ENCODE results near the gene AHRR. TPM values are rescaled to one million over a fixed set of nuclear protein-coding genes. Genes with fewer than 3 reads are reported as not detected.
"Not testable (repeated sequence)": the region's sequence is repeated elsewhere in the genome, so short reads cannot be mapped to it uniquely, and the experiment has no call there.

Gene AHRR
- total RNA-seq, 2 donors from 2014 or later = 1.9 to 2.1 TPM

GRCh38 chr5:410911-411517 is 89.5 kb downstream of the AHRR start:
- H3K4me3 ChIP-seq = no peak overlapping the region
- TF ChIP-seq CTCF (IDR thresholded peaks at IDR 0.05) = no peak
- intact Hi-C loops (cut with DNase I) = no loop called here
- no peak overlapping the region for H3K9ac ChIP-seq (ENCODE audit: low read depth in 2 of 2, low read length in 2 of 2)
- DNase-seq = no peak
- H3K27me3 ChIP-seq = no peaks in the 10 kb centered on the region
- H3K36me3 ChIP-seq = no peaks in the 10 kb centered on the region
- H3K9me3 ChIP-seq = no peaks in the 10 kb centered on the region
- peaks cover 4% of the 10 kb centered on the region for H3K4me1 ChIP-seq
- H3K27ac ChIP-seq = no peak overlapping the region

- Histone ChIP-seq H3K4me1 (peaks cover 4% of the 10 kb centered on the region), H3K9me3 (no peaks in the 10 kb centered on the region), H3K36me3 (no peaks in the 10 kb centered on the region), H3K27ac (no peak overlapping the region), H3K9ac (ENCODE audit: low read depth in 2 of 2, low read length in 2 of 2) (no peak overlapping the region), H3K27me3 (no peaks in the 10 kb centered on the region), H3K4me3 (no peak overlapping the region)
- intact Hi-C loops (cut with DNase I) = no loop called here
- DNase-seq = no peak
- TF ChIP-seq CTCF (IDR thresholded peaks at IDR 0.05) = no peak
Measured at GRCh38 chr5:411728-412127, 90.2 kb downstream of the AHRR start.

GRCh38 chr5:414991-415927 is 93.7 kb downstream of the AHRR start:
- DNase-seq; H3K9me3 ChIP-seq; H3K4me3 ChIP-seq; H3K27me3 ChIP-seq; H3K36me3 ChIP-seq; intact Hi-C loops (cut with DNase I); H3K9ac ChIP-seq (ENCODE audit: low read depth in 2 of 2, low read length in 2 of 2); H3K4me1 ChIP-seq: not testable (repeated sequence)
- H3K27ac ChIP-seq = peak overlapping the region; percentile 50

- Histone ChIP-seq H3K36me3 (no peaks in the 10 kb centered on the region), H3K9me3 (no peaks in the 10 kb centered on the region), H3K4me1 (peaks cover 4% of the 10 kb centered on the region), H3K9ac (ENCODE audit: low read depth in 2 of 2, low read length in 2 of 2) (no peak overlapping the region), H3K4me3 (no peak overlapping the region), H3K27me3 (no peaks in the 10 kb centered on the region), H3K27ac (no peak overlapping the region)
- no peak for TF ChIP-seq CTCF (IDR thresholded peaks at IDR 0.05)
- intact Hi-C loops (cut with DNase I) = no loop called here
- DNase-seq = no peak
Measured at GRCh38 chr5:415928-416635, 94.6 kb downstream of the AHRR start.

- H3K36me3 ChIP-seq = no peaks in the 10 kb centered on the region
- no peaks in the 10 kb centered on the region for H3K27me3 ChIP-seq
- intact Hi-C loops (cut with DNase I) = no loop called here
- no peak overlapping the region for H3K4me3 ChIP-seq
- H3K4me1 ChIP-seq = peaks cover 4% of the 10 kb centered on the region
- no peak overlapping the region for H3K9ac ChIP-seq (ENCODE audit: low read depth in 2 of 2, low read length in 2 of 2)
- TF ChIP-seq CTCF (IDR thresholded peaks at IDR 0.05) = no peak
- no peak overlapping the region for H3K27ac ChIP-seq
- no peak for DNase-seq
- no peaks in the 10 kb centered on the region for H3K9me3 ChIP-seq
Measured at GRCh38 chr5:416636-416960, 95.1 kb downstream of the AHRR start.

Data from colonic mucosa (tissue), 4 donors.